Measurements from ENCODE around the gene LATS2.
A peak's percentile ranks its signal among the peaks of the same experiment; 100 is the strongest.

LATS2 gene

GRCh38 chr13:21071015-21071414 is 9.6 kb upstream of the LATS2 start:
- in situ Hi-C loops (cut with HindIII; ENCODE audit: low sequenced_read_pairs), result no loop called here
- no peak overlapping the region for H3K4me3 ChIP-seq (ENCODE audit: low read depth, low read length)
- no peak for DNase-seq (ENCODE audit: low read depth)
- TF ChIP-seq CTCF (IDR thresholded peaks at IDR 0.05; ENCODE audit: low read depth, low read length, missing control alignments), result no peak

GRCh38 chr13:21069561-21070004 is 8.2 kb upstream of the LATS2 start:
- DNase-seq (ENCODE audit: low read depth), result peak; percentile 82
- in situ Hi-C loops (cut with HindIII; ENCODE audit: low sequenced_read_pairs), result no loop called here
- H3K4me3 ChIP-seq (ENCODE audit: low read depth, low read length), result no peak overlapping the region
- no peak for TF ChIP-seq CTCF (IDR thresholded peaks at IDR 0.05; ENCODE audit: low read depth, low read length, missing control alignments)

- in situ Hi-C loops (cut with HindIII; ENCODE audit: low sequenced_read_pairs), result no loop called here
- DNase-seq (ENCODE audit: low read depth), result no peak
- no peak for TF ChIP-seq CTCF (IDR thresholded peaks at IDR 0.05; ENCODE audit: low read depth, low read length, missing control alignments)
- H3K4me3 ChIP-seq (ENCODE audit: low read depth, low read length), result no peak overlapping the region
Measured at GRCh38 chr13:21067848-21068247, 6.5 kb upstream of the LATS2 start.

- TF ChIP-seq CTCF (IDR thresholded peaks at IDR 0.05; ENCODE audit: low read depth, low read length, missing control alignments), result no peak
- DNase-seq (ENCODE audit: low read depth), result no peak
Measured at GRCh38 chr13:21066946-21067345, 5.6 kb upstream of the LATS2 start.

GRCh38 chr13:21065686-21066085 is 4.3 kb upstream of the LATS2 start:
- DNase-seq (ENCODE audit: low read depth), result no peak
- in situ Hi-C loops (cut with HindIII; ENCODE audit: low sequenced_read_pairs), result no loop called here
- no peak overlapping the region for H3K4me3 ChIP-seq (ENCODE audit: low read depth, low read length)

More at GRCh38 chr13:21066946-21067345, 5.6 kb upstream of the LATS2 start:
- in situ Hi-C loops (cut with HindIII; ENCODE audit: low sequenced_read_pairs), result no loop called here
- H3K4me3 ChIP-seq (ENCODE audit: low read depth, low read length), result no peak overlapping the region

GRCh38 chr13:21063031-21063430 is 1.6 kb upstream of the LATS2 start:
- no peak for TF ChIP-seq CTCF (IDR thresholded peaks at IDR 0.05; ENCODE audit: low read depth, low read length, missing control alignments)
- in situ Hi-C loops (cut with HindIII; ENCODE audit: low sequenced_read_pairs), result no loop called here
- DNase-seq (ENCODE audit: low read depth), result no peak
- no peak overlapping the region for H3K4me3 ChIP-seq (ENCODE audit: low read depth, low read length)

More at GRCh38 chr13:21065686-21066085, 4.3 kb upstream of the LATS2 start:
- no peak for TF ChIP-seq CTCF (IDR thresholded peaks at IDR 0.05; ENCODE audit: low read depth, low read length, missing control alignments)

Measured in astrocyte of the cerebellum (primary cell).